GM23338 (cell line): Measurements from ENCODE around the gene TANGO2. TPM values are rescaled to one million over a fixed set of nuclear protein-coding genes. Genes with fewer than 3 reads are reported as not detected.

Source experiments
- ATAC-seq: fragments of 200-7000 bp; cut with Tn5 transposase; 3 replicates; pipeline ENCODE4 v1.9.1; 2020
- DNase-seq: peaks from one replicate; pipeline ENCODE4 v3.0.0-alpha.2; 2015; ENCODE audit warnings: low spot score
- H2AFZ ChIP-seq: fragments of 200-600 bp; sonication (generic); 2 replicates; pipeline ENCODE4 v1.8.0; 2016; ENCODE audit warnings: antibody characterized with exemption, mild to moderate bottlenecking, moderate library complexity
- H3F3A ChIP-seq: fragments of 200-600 bp; sonication (generic); replicated peaks from 2 replicates; pipeline ENCODE4 v1.8.0; 2017; ENCODE audit warnings: antibody characterized with exemption, mixed run types, low read depth
- H3K27ac ChIP-seq: fragments of 200-600 bp; sonication (generic); 2 replicates; pipeline ENCODE4 v1.6.1; 2016; ENCODE audit warnings: low read depth
- H3K27me3 ChIP-seq: fragments of 200-600 bp; sonication (generic); 2 replicates; pipeline ENCODE4 v1.8.0; 2016; ENCODE audit warnings: mild to moderate bottlenecking, mixed run types, moderate library complexity; ENCODE audit not compliant: insufficient read depth
- H3K36me3 ChIP-seq: fragments of 200-600 bp; sonication (generic); 2 replicates; pipeline ENCODE4 v1.8.0; 2016; ENCODE audit warnings: mild to moderate bottlenecking; ENCODE audit not compliant: insufficient read depth
- H3K4me1 ChIP-seq: fragments of 200-600 bp; sonication (generic); 2 replicates; pipeline ENCODE4 v1.8.0; 2016; ENCODE audit warnings: mild to moderate bottlenecking, moderate library complexity; ENCODE audit not compliant: insufficient read depth
- H3K4me2 ChIP-seq: fragments of 200-600 bp; sonication (generic); 2 replicates; pipeline ENCODE4 v1.7.1; 2017; ENCODE audit warnings: mixed run types
- H3K4me3 ChIP-seq: fragments of 200-600 bp; sonication (generic); 2 replicates; pipeline ENCODE4 v1.6.1; 2016; ENCODE audit warnings: mixed run types
- H3K79me2 ChIP-seq: fragments of 200-600 bp; sonication (generic); replicated peaks from 2 replicates; pipeline ENCODE4 v1.8.0; 2017; ENCODE audit warnings: mild to moderate bottlenecking; ENCODE audit not compliant: insufficient read depth
- H3K9me2 ChIP-seq: fragments of 200-600 bp; sonication (generic); 2 replicates; pipeline ENCODE4 v1.8.0; 2017; ENCODE audit not compliant: insufficient read depth
- H4K20me1 ChIP-seq: fragments of 200-600 bp; sonication (generic); replicated peaks from 2 replicates; pipeline ENCODE4 v1.8.0; 2017; ENCODE audit warnings: mild to moderate bottlenecking; ENCODE audit not compliant: insufficient read depth
- H3K27ac Mint-ChIP-seq: 2 replicates; pipeline ENCODE4 v1.8.0; 2020; ENCODE audit warnings: inconsistent platforms, mild to moderate bottlenecking, moderate library complexity, mixed read lengths
- H3K27me3 Mint-ChIP-seq: 3 replicates; pipeline ENCODE4 v1.8.0; 2022; ENCODE audit warnings: low read depth, mild to moderate bottlenecking, moderate library complexity, mixed read lengths, inconsistent platforms; ENCODE audit not compliant: insufficient read depth, poor library complexity
- H3K36me3 Mint-ChIP-seq: 3 replicates; pipeline ENCODE4 v1.8.0; 2021; ENCODE audit warnings: low read depth, mild to moderate bottlenecking, inconsistent platforms, moderate library complexity, mixed read lengths
- H3K4me1 Mint-ChIP-seq: 3 replicates; pipeline ENCODE4 v1.8.0; 2020; ENCODE audit warnings: mild to moderate bottlenecking, inconsistent platforms, mixed read lengths
- H3K4me3 Mint-ChIP-seq: 3 replicates; pipeline ENCODE4 v1.8.0; 2021; ENCODE audit warnings: moderate library complexity, mild to moderate bottlenecking, inconsistent platforms, mixed read lengths
- H3K9me3 Mint-ChIP-seq: 3 replicates; pipeline ENCODE4 v1.8.0; 2020; ENCODE audit warnings: moderate library complexity, mild to moderate bottlenecking, inconsistent platforms, mixed read lengths
- CREB1 ChIP-seq: fragments of 250-450 bp; sonication (Bioruptor Pico); IDR thresholded peaks from 2 replicates; pipeline ENCODE4 v1.5.0; 2020; ENCODE audit warnings: low read depth, mild to moderate bottlenecking, moderate library complexity
- ETS1 ChIP-seq: IDR thresholded peaks from 2 replicates; pipeline ENCODE4 v1.6.1; 2016; ENCODE audit warnings: antibody characterized with exemption
- JUNB ChIP-seq: IDR thresholded peaks from one replicate; pipeline ENCODE4 v1.6.1; 2016; ENCODE audit warnings: antibody characterized with exemption; ENCODE audit not compliant: unreplicated experiment
- POLR2AphosphoS5 ChIP-seq: IDR thresholded peaks from 2 replicates; pipeline ENCODE4 v1.6.1; 2016; ENCODE audit warnings: antibody characterized with exemption, low read depth
- STAT1 ChIP-seq: IDR thresholded peaks from one replicate; pipeline ENCODE4 v1.6.1; 2016; ENCODE audit warnings: antibody characterized with exemption; ENCODE audit not compliant: unreplicated experiment
- ZNF114 ChIP-seq: fragments of 250-450 bp; sonication (Bioruptor Pico); IDR thresholded peaks from 2 replicates; pipeline ENCODE4 v1.5.0; 2020; ENCODE audit warnings: mild to moderate bottlenecking, moderate library complexity
- ZNF331 ChIP-seq: fragments of 250-450 bp; sonication (Bioruptor Pico); IDR thresholded peaks from 2 replicates; pipeline ENCODE4 v1.5.0; 2020; ENCODE audit warnings: low read depth, mild to moderate bottlenecking, moderate library complexity
- polyA plus RNA-seq: library from polyadenylated mRNA; unstranded; fragments of >200 nt; fragmentation: Nextera tagmentation; extraction: Ambion mirVana; gene quantifications from 2 replicates; pipeline ENCODE4 v1.2.1, GENCODE V29; 2016
- total RNA-seq: library from RNA; depleted of rRNA; stranded (reverse); fragments of >200 nt; shearing (Covaris generic); gene quantifications from 2 replicates; pipeline ENCODE4 v1.2.3, GENCODE V29; 2014
- TF ChIP-seq, protein P1 (sequence below): IDR thresholded peaks from one replicate; pipeline ENCODE4 v1.6.1; 2018; ENCODE audit warnings: antibody characterized with exemption; ENCODE audit not compliant: unreplicated experiment
- TF ChIP-seq, protein P2 (sequence below), 2 experiments: fragments of 200-600 bp in 1 of 2; sonication (generic) in 1 of 2; conservative IDR thresholded peaks; 2 replicates each; pipeline versions ENCODE4 v1.5.1 to v1.6.1; 2016 to 2017; ENCODE audit warnings: antibody characterized with exemption in 2 of 2, low read depth in 2 of 2, mild to moderate bottlenecking in 2 of 2, moderate library complexity in 1 of 2

The TANGO2 gene
- total and polyA plus RNA-seq, 2 experiments from 2014 or later = 6.9 to 15.0 TPM

GRCh38 chr22:20004464-20004863, 16.4 kb upstream of the TANGO2 start (continued):
- TF ChIP-seq ZNF114 (CRISPR knock-in tag) (no peak), CREB1 (no peak), STAT1 (no peak), JUNB (no peak)
- TF ChIP-seq, protein P1, sequence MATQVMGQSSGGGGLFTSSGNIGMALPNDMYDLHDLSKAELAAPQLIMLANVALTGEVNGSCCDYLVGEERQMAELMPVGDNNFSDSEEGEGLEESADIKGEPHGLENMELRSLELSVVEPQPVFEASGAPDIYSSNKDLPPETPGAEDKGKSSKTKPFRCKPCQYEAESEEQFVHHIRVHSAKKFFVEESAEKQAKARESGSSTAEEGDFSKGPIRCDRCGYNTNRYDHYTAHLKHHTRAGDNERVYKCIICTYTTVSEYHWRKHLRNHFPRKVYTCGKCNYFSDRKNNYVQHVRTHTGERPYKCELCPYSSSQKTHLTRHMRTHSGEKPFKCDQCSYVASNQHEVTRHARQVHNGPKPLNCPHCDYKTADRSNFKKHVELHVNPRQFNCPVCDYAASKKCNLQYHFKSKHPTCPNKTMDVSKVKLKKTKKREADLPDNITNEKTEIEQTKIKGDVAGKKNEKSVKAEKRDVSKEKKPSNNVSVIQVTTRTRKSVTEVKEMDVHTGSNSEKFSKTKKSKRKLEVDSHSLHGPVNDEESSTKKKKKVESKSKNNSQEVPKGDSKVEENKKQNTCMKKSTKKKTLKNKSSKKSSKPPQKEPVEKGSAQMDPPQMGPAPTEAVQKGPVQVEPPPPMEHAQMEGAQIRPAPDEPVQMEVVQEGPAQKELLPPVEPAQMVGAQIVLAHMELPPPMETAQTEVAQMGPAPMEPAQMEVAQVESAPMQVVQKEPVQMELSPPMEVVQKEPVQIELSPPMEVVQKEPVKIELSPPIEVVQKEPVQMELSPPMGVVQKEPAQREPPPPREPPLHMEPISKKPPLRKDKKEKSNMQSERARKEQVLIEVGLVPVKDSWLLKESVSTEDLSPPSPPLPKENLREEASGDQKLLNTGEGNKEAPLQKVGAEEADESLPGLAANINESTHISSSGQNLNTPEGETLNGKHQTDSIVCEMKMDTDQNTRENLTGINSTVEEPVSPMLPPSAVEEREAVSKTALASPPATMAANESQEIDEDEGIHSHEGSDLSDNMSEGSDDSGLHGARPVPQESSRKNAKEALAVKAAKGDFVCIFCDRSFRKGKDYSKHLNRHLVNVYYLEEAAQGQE = no peak

DNA sequence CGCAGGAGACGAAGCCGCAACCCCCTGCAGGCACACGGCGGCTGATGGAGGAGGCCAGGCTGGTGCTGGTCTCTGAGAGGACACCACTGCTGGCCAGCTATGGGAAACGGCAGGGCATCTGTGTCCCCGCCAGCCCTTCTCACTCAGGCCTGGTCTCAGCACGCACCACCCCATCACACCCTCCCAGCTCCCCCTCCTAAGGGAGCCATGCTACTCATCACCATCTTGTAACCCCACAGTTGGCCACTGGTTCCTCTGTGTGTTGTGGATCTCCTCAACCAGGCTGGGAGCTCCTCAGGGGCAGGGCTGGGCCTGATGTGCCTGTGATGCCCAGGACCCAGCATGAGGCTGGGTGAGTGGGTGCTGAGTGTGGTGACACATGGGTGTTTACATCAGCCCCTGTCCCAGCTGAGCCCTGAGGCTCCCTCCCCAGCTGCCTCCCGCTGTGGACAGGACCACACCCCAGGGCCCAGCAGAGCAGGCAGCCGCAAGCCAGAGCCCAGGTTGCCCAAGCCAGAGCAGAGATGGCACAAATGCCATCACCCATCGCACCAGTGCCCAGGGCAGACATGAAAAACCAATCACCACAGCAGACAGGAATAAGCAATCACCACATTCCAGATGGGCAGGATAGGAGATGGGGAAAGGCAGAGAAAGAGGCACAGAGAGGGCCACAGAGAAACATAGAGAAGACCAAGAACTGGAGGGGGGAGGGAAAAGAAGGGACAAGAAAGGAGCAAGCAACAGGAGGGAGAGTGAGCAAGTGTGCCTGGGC, 12.5 kb upstream of the TANGO2 start:
- no peaks in the 10 kb centered on the region; the same call in 1 of the 2 replicates for H3F3A ChIP-seq
- Mint-ChIP-seq H3K9me3 (peaks cover 13% of the 10 kb centered on the region), H3K27ac (no peak overlapping the region), H3K4me3 (no peak overlapping the region), H3K27me3 (peaks cover 2% of the 10 kb centered on the region), H3K36me3 (peaks cover 20% of the 10 kb centered on the region), H3K4me1 (peaks cover 7% of the 10 kb centered on the region; the same call in 1 of the 3 replicates)
- no peaks in the 10 kb centered on the region for H3K9me2 ChIP-seq
- no peaks in the 10 kb centered on the region for H3K79me2 ChIP-seq
- DNase-seq = no peak
- no peaks in the 10 kb centered on the region for H3K4me1 ChIP-seq
- H2AFZ ChIP-seq = no peak overlapping the region
- no peak overlapping the region for H3K4me3 ChIP-seq
- no peak overlapping the region for H3K27ac ChIP-seq
- peak; percentile 27; the same call in 2 of the 3 replicates for ATAC-seq
- no peaks in the 10 kb centered on the region for H4K20me1 ChIP-seq
- no peak for TF ChIP-seq ZNF331 (CRISPR knock-in tag)
- peaks cover 8% of the 10 kb centered on the region for H3K36me3 ChIP-seq
- H3K4me2 ChIP-seq = no peak overlapping the region
- H3K27me3 ChIP-seq = no peaks in the 10 kb centered on the region

DNA sequence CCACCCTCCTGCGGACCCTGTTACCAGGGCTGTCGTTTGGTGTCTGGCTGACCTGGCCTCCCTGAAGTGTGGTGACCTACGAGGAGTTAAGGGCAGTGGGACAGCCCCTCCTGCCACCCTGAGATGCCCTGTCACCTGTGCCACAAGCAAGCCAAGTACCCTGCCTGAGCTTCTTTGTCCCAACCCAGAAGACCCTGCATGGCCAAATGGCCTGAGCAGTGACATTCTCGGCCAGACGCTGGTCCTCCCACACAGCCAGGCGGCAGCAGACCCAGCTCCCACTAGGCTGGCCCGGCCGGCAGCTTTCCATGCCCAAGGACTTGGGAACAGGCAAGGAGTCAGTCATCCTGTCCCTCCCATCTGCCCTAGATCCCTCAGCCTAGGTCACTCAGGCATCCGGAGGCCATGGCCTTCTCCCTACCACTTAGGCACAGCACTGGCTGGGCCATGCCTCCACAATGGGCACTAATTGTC, 11.9 kb upstream of the TANGO2 start:
- H4K20me1 ChIP-seq = no peaks in the 10 kb centered on the region
- no peak overlapping the region for H3K4me2 ChIP-seq
- H3K27ac ChIP-seq = no peak overlapping the region
- Mint-ChIP-seq H3K27me3 (peaks cover 2% of the 10 kb centered on the region), H3K4me1 (peaks cover 7% of the 10 kb centered on the region; the same call in 1 of the 3 replicates), H3K4me3 (no peak overlapping the region), H3K9me3 (peaks cover 7% of the 10 kb centered on the region), H3K36me3 (peaks cover 14% of the 10 kb centered on the region), H3K27ac (no peak overlapping the region)
- ATAC-seq = no peak
- H3K4me3 ChIP-seq = no peak overlapping the region
- no peaks in the 10 kb centered on the region for H3K4me1 ChIP-seq
- H3F3A ChIP-seq = no peaks in the 10 kb centered on the region; the same call in 1 of the 2 replicates
- H3K9me2 ChIP-seq = no peaks in the 10 kb centered on the region
- no peaks in the 10 kb centered on the region for H3K27me3 ChIP-seq
- H3K36me3 ChIP-seq = peaks cover 5% of the 10 kb centered on the region
- DNase-seq = no peak
- no peaks in the 10 kb centered on the region for H3K79me2 ChIP-seq
- no peak overlapping the region for H2AFZ ChIP-seq
- TF ChIP-seq ZNF114 (CRISPR knock-in tag) (no peak), ZNF331 (CRISPR knock-in tag) (no peak), ETS1 (no peak), CREB1 (no peak), POLR2AphosphoS5 (no peak)
- TF ChIP-seq, protein P1 = no peak
- TF ChIP-seq, protein P2, sequence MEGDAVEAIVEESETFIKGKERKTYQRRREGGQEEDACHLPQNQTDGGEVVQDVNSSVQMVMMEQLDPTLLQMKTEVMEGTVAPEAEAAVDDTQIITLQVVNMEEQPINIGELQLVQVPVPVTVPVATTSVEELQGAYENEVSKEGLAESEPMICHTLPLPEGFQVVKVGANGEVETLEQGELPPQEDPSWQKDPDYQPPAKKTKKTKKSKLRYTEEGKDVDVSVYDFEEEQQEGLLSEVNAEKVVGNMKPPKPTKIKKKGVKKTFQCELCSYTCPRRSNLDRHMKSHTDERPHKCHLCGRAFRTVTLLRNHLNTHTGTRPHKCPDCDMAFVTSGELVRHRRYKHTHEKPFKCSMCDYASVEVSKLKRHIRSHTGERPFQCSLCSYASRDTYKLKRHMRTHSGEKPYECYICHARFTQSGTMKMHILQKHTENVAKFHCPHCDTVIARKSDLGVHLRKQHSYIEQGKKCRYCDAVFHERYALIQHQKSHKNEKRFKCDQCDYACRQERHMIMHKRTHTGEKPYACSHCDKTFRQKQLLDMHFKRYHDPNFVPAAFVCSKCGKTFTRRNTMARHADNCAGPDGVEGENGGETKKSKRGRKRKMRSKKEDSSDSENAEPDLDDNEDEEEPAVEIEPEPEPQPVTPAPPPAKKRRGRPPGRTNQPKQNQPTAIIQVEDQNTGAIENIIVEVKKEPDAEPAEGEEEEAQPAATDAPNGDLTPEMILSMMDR (conservative IDR thresholded peaks at IDR 0.05; ENCODE audit: low read depth in 2 of 2) = no peak
